ENCODE results near the gene SAMD4B. TPM values are rescaled to one million over a fixed set of nuclear protein-coding genes. Genes with fewer than 3 reads are reported as not detected.
"Not testable (repeated sequence)": the region's sequence is repeated elsewhere in the genome, so short reads cannot be mapped to it uniquely, and the experiment has no call there.

The SAMD4B gene
- total RNA-seq, 2 experiments from 2014 or later = 47.8 to 51.3 TPM

DNA sequence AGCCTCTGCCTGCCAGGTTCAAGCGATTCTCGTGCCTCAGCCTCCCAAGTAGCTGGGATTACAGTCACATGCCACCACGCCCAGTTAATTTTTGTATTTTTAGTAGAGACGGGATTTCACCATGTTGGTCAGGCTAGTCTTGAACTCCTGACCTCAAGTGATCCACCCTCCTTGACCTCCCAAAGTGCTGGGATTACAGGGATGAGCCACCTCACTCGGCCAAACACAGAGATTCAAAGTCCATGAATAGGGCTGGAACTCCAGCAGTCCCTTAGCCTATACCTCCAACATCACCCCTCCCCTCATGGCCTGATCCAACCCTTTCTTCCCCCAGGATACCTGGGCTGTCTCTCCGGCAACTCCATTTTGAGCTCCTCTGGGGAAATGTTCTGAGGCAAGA, 9.5 kb upstream of the SAMD4B start:
- not testable (repeated sequence) for ATAC-seq (ENCODE audit: low read depth); DNase-seq; H3K9me3 Mint-ChIP-seq; H3K27ac Mint-ChIP-seq; H3K27me3 Mint-ChIP-seq
- H3K4me3 Mint-ChIP-seq = peak overlapping the region; percentile 60
- peaks cover 31% of the 10 kb centered on the region for H3K36me3 Mint-ChIP-seq
- POLR2A ChIA-PET = interaction anchor here (1.1 kb wide), 1 partner anchor 9 kb away, joined by 3 read pairs; the partner anchor contains the start of gene SAMD4B
- peaks cover 42% of the 10 kb centered on the region for H3K4me1 Mint-ChIP-seq

DNA sequence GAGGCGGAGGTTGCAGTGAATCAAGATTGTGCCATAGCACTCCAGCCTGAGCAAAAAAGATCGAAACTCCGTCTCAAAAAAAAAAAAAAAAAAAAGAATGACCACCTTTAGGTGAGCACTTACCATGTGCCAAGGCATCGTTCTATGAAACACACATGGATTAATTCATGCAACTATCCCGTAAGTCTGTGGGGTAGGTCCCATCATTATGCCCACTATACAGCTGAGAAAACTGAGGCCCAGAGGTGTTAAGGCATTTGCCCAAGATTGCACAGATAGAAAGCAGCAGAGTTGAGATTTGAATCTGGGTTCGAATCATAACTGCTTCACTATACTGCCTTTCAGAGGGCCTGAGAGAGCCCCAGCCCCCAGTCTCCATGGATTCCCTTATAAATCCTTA, 8.7 kb upstream of the SAMD4B start:
- H3K27me3 Mint-ChIP-seq = no peaks in the 10 kb centered on the region
- no peaks in the 10 kb centered on the region for H3K9me3 Mint-ChIP-seq
- H3K4me1 Mint-ChIP-seq = peaks cover 43% of the 10 kb centered on the region
- peaks cover 27% of the 10 kb centered on the region for H3K36me3 Mint-ChIP-seq
- ATAC-seq (ENCODE audit: low read depth) (no peak), DNase-seq (no peak)
- POLR2A ChIA-PET = no interaction called here
- peak overlapping the region; percentile 38 for H3K27ac Mint-ChIP-seq
- H3K4me3 Mint-ChIP-seq = peak overlapping the region; percentile 60

GRCh38 chr19:39334444-39334976, 7.7 kb upstream of the SAMD4B start:
- ATAC-seq (ENCODE audit: low read depth) = no peak
- Mint-ChIP-seq H3K9me3 (no peaks in the 10 kb centered on the region), H3K4me1 (peaks cover 36% of the 10 kb centered on the region), H3K4me3 (peak overlapping the region; percentile 96), H3K27ac (peak overlapping the region; percentile 99), H3K36me3 (peaks cover 21% of the 10 kb centered on the region), H3K27me3 (no peaks in the 10 kb centered on the region)
- no peak for DNase-seq
- POLR2A ChIA-PET = interaction anchor here (0.6 to 2.0 kb wide), 5 partner anchors 8 to 231 kb away, joined by 3 to 9 read pairs (median 3); partner anchors contain the start of gene PAF1

GRCh38 chr19:39335168-39335548, 7.1 kb upstream of the SAMD4B start:
- peaks cover 21% of the 10 kb centered on the region for H3K36me3 Mint-ChIP-seq
- ATAC-seq (ENCODE audit: low read depth) (peak; percentile 20), DNase-seq (peak; percentile 54)
- H3K27me3 Mint-ChIP-seq = no peaks in the 10 kb centered on the region
- POLR2A ChIA-PET = interaction anchor here (0.6 to 2.0 kb wide), 14 partner anchors 9 to 232 kb away, joined by 3 to 13 read pairs (median 4); partner anchors contain the start of genes PAF1, RPS16 and ZFP36
- H3K4me3 Mint-ChIP-seq = peak overlapping the region; percentile 96
- peak overlapping the region; percentile 99 for H3K27ac Mint-ChIP-seq
- H3K4me1 Mint-ChIP-seq = peaks cover 39% of the 10 kb centered on the region
- no peaks in the 10 kb centered on the region for H3K9me3 Mint-ChIP-seq

DNA sequence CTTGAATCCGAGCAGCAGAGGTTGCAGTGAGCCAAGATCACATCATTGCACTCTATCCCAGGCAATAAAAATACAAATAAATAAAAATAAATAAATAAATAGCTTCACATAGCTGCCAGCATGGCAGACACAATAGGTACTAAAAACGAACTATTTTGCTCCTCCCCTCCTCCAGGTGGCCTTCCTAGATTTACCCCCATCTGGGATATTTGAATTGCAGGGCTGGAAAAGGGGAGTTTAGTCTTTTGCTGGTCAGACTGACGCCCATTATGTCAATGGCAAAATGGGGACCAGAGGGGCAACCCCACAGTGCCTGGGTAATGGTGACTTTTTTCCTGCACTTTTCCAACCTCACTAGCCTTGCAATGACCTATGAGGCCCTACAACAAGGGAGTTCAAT, 5.7 kb upstream of the SAMD4B start:
- POLR2A ChIA-PET = interaction anchor here (0.8 to 2.0 kb wide), 10 partner anchors 9 to 214 kb away, joined by 3 to 13 read pairs (median 4); partner anchors contain the start of genes PAF1 and RPS16
- ATAC-seq (ENCODE audit: low read depth) (no peak), DNase-seq (no peak)
- H3K4me3 Mint-ChIP-seq = peak overlapping the region; percentile 96
- H3K36me3 Mint-ChIP-seq = peaks cover 17% of the 10 kb centered on the region
- peaks cover 44% of the 10 kb centered on the region for H3K4me1 Mint-ChIP-seq
- no peaks in the 10 kb centered on the region for H3K9me3 Mint-ChIP-seq
- H3K27ac Mint-ChIP-seq = peak overlapping the region; percentile 99
- H3K27me3 Mint-ChIP-seq = no peaks in the 10 kb centered on the region

- Mint-ChIP-seq H3K27me3 (no peaks in the 10 kb centered on the region), H3K4me3 (peak overlapping the region; percentile 96), H3K36me3 (peaks cover 13% of the 10 kb centered on the region), H3K4me1 (peaks cover 49% of the 10 kb centered on the region), H3K9me3 (no peaks in the 10 kb centered on the region), H3K27ac (peak overlapping the region; percentile 96)
- POLR2A ChIA-PET = no interaction called here
- DNase-seq = no peak
- ATAC-seq (ENCODE audit: low read depth) = no peak
Observed at GRCh38 chr19:39339674-39340073, 2.5 kb upstream of the SAMD4B start.

- Mint-ChIP-seq H3K4me1 (peaks cover 50% of the 10 kb centered on the region), H3K36me3 (peaks cover 11% of the 10 kb centered on the region), H3K27ac (peak overlapping the region; percentile 96), H3K4me3 (peak overlapping the region; percentile 96)
- H3K27me3 Mint-ChIP-seq; DNase-seq; H3K9me3 Mint-ChIP-seq; ATAC-seq (ENCODE audit: low read depth); POLR2A ChIA-PET: not testable (repeated sequence)
Observed at GRCh38 chr19:39340156-39340555, 2.1 kb upstream of the SAMD4B start.

DNA sequence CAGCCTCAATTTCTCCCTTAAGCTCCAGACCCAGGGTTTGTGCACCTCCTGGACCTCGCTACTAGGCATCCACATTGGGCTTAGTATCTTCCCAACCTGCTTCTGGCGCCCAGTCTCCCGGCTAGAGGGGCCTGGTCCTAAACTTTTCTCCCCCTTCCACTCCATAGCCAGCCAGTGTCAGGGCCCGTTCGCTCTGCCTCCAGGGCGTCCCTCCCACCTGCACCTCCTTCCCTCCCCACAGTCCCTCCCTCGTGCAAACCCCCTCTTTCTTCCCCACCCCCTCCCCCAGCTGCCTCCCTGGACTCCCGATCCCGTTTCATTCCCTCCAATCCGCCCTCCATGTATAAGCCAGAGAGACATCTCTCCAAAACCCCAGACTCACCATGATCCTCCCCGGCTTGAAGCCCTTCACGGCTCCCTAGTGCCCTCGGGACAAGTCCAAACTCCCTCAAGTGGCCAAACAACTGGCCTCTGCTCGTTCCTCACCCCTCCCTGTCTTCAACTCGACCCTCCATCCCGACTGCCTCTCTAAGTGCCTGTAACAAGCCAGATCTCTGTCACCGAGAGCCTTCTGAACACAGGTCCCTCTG, 997 bp upstream of the SAMD4B start:
- Mint-ChIP-seq H3K4me3 (peak overlapping the region; percentile 96), H3K27ac (peak overlapping the region; percentile 96), H3K27me3 (no peaks in the 10 kb centered on the region), H3K36me3 (peaks cover 9% of the 10 kb centered on the region), H3K9me3 (no peaks in the 10 kb centered on the region), H3K4me1 (peaks cover 52% of the 10 kb centered on the region)
- POLR2A ChIA-PET = interaction anchor here (0.7 to 1.9 kb wide), 6 partner anchors 50 to 218 kb away, joined by 3 to 13 read pairs (median 4); partner anchors contain the start of genes MED29, PAF1, PLEKHG2 and SUPT5H
- ATAC-seq (ENCODE audit: low read depth) (no peak), DNase-seq (no peak)

- peaks cover 50% of the 10 kb centered on the region for H3K4me1 Mint-ChIP-seq
- H3K27me3 Mint-ChIP-seq = no peaks in the 10 kb centered on the region
- ATAC-seq (ENCODE audit: low read depth) = no peak
- POLR2A ChIA-PET = interaction anchor here (0.6 to 1.9 kb wide), 11 partner anchors 8 to 191 kb away, joined by 3 to 15 read pairs (median 5); partner anchors contain the start of genes MED29, PAF1, PLEKHG2 and RPS16
- H3K27ac Mint-ChIP-seq = peak overlapping the region; percentile 84
- no peaks in the 10 kb centered on the region for H3K9me3 Mint-ChIP-seq
- H3K4me3 Mint-ChIP-seq = peak overlapping the region; percentile 85
- H3K36me3 Mint-ChIP-seq = peaks cover 10% of the 10 kb centered on the region
- DNase-seq = no peak
Observed at GRCh38 chr19:39342647-39343305, 555 bp downstream of the SAMD4B start.

GRCh38 chr19:39345956-39346355, 3.7 kb downstream of the SAMD4B start:
- H3K4me1 Mint-ChIP-seq = peaks cover 42% of the 10 kb centered on the region
- POLR2A ChIA-PET = interaction anchor here (1.1 kb wide), 1 partner anchor 11 kb away, joined by 3 read pairs; no protein-coding TSS in a partner anchor
- H3K36me3 Mint-ChIP-seq = peaks cover 17% of the 10 kb centered on the region
- DNase-seq (no peak), ATAC-seq (ENCODE audit: low read depth) (no peak)
- no peak overlapping the region for H3K4me3 Mint-ChIP-seq
- no peaks in the 10 kb centered on the region for H3K9me3 Mint-ChIP-seq
- peak overlapping the region; percentile 14 for H3K27ac Mint-ChIP-seq
- no peaks in the 10 kb centered on the region for H3K27me3 Mint-ChIP-seq

DNA sequence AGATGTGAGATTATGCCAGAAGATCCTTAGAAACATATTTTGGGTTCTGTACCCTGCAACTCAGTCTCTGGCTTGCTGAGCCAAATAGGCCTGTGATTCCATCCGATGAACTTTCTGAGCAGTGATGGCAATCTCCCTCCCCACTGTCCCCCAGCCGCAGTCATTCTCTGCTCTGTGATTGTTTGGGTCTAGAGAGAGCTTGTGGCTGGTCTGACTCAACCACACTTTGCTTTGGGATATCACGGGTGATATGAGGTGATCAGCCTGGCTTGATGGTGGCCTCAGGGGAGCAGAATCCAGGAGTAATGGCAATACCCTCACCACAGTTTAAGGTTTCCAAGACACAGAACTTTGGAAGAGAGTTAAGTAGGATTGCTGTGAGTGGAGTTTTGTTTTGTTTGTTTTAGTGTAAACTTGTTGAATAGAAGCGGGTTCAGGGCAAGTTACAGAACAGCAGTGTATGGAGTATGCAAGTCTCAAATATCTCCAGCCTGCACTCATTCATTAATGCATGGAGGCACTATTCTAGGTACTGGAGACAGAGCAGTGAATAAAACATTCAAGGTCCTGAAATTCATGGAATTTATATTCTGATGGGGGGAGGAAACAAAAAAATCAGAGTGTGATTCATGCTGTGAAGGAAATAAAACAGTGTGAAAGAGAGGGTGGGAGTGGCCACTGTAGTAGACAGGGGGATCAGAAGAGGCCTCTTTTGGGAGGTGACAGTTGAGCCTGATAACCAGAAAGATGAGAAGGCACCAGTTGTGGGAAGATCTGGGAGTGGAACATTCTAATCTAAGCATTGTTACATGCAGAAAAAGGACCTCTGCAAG, 5.3 kb downstream of the SAMD4B start:
- ATAC-seq (ENCODE audit: low read depth) (no peak), DNase-seq (no peak)
- Mint-ChIP-seq H3K4me1 (peaks cover 48% of the 10 kb centered on the region), H3K27ac (no peak overlapping the region), H3K36me3 (peaks cover 23% of the 10 kb centered on the region), H3K9me3 (no peaks in the 10 kb centered on the region), H3K27me3 (no peaks in the 10 kb centered on the region), H3K4me3 (no peak overlapping the region)
- POLR2A ChIA-PET = no interaction called here

GRCh38 chr19:39349326-39349725, 7.1 kb downstream of the SAMD4B start:
- Mint-ChIP-seq H3K4me1 (peaks cover 35% of the 10 kb centered on the region), H3K27ac (no peak overlapping the region), H3K4me3 (no peak overlapping the region), H3K9me3 (no peaks in the 10 kb centered on the region), H3K36me3 (peaks cover 25% of the 10 kb centered on the region), H3K27me3 (no peaks in the 10 kb centered on the region)
- ATAC-seq (ENCODE audit: low read depth) = no peak
- POLR2A ChIA-PET = interaction anchor here (1.7 kb wide), 1 partner anchor 63 kb away, joined by 3 read pairs; the partner anchor contains the start of gene PLEKHG2
- no peak for DNase-seq

DNA sequence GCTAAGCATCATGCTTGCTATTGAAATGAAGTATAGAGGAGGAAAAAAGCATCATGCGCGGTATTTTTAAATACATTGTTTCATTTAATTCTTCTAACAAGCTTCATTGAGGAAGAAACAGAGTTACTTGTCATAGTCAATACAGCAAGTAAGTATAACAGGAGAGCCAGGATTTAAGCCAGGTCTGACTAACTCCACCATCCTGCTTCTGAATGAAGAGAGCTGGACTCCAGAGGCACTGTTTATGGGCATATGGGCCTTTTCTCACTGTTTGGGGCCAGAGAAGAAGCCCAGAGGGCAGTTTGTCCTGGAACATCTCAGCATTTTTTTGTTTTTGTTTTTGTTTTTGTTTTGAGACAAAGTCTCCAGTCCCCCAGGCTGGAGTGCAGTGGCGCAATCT, 7.9 kb downstream of the SAMD4B start:
- Mint-ChIP-seq H3K4me3 (no peak overlapping the region), H3K27ac (no peak overlapping the region), H3K27me3 (no peaks in the 10 kb centered on the region), H3K36me3 (peaks cover 23% of the 10 kb centered on the region), H3K4me1 (peaks cover 28% of the 10 kb centered on the region), H3K9me3 (no peaks in the 10 kb centered on the region)
- ATAC-seq (ENCODE audit: low read depth) (no peak), DNase-seq (no peak)
- POLR2A ChIA-PET = interaction anchor here (1.3 to 1.7 kb wide), 2 partner anchors 8 to 62 kb away, joined by 3 to 9 read pairs; partner anchors contain the start of genes PLEKHG2 and SAMD4B
